ENCODE data around the gene SLC35F3. TPM values are rescaled to one million over a fixed set of nuclear protein-coding genes. Genes with fewer than 3 reads are reported as not detected.

The SLC35F3 gene
- total RNA-seq, 1 donor from 2014 or later: not detected

DNA sequence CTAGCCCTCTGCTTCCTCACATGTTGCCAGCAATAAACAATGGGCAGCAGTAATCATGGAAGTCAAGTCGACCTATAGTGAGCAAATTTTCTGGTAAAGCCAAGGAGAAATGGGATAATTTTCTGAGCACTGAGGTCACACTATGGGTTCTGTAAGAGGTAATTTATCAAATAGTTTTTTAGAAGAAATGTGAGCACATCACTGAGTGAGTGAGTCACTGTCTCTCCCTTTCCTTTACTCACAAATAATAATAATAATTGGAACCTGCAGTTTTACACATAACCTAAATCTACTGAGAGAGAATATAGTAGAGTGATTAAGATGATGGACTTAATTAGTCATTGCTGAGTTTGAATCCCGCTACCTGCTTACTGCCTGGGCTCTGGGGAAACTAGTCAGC, 23.6 kb downstream of the SLC35F3 start:
- TF ChIP-seq, protein P1, sequence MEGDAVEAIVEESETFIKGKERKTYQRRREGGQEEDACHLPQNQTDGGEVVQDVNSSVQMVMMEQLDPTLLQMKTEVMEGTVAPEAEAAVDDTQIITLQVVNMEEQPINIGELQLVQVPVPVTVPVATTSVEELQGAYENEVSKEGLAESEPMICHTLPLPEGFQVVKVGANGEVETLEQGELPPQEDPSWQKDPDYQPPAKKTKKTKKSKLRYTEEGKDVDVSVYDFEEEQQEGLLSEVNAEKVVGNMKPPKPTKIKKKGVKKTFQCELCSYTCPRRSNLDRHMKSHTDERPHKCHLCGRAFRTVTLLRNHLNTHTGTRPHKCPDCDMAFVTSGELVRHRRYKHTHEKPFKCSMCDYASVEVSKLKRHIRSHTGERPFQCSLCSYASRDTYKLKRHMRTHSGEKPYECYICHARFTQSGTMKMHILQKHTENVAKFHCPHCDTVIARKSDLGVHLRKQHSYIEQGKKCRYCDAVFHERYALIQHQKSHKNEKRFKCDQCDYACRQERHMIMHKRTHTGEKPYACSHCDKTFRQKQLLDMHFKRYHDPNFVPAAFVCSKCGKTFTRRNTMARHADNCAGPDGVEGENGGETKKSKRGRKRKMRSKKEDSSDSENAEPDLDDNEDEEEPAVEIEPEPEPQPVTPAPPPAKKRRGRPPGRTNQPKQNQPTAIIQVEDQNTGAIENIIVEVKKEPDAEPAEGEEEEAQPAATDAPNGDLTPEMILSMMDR (IDR thresholded peaks at IDR 0.05): no peak
- ChIA-PET POLR2A (no interaction called here), CTCF (no interaction called here)
- DNase-seq (no peak), ATAC-seq (ENCODE audit: low read depth) (no peak)
- Mint-ChIP-seq H3K27me3 (peaks cover 4% of the 10 kb centered on the region), H3K4me3 (no peak overlapping the region), H3K36me3 (ENCODE audit: low read depth) (no peaks in the 10 kb centered on the region), H3K4me1 (no peaks in the 10 kb centered on the region), H3K27ac (no peak overlapping the region), H3K9me3 (peaks cover 2% of the 10 kb centered on the region)
- intact Hi-C loops (cut with micrococcal nuclease): no loop called here

DNA sequence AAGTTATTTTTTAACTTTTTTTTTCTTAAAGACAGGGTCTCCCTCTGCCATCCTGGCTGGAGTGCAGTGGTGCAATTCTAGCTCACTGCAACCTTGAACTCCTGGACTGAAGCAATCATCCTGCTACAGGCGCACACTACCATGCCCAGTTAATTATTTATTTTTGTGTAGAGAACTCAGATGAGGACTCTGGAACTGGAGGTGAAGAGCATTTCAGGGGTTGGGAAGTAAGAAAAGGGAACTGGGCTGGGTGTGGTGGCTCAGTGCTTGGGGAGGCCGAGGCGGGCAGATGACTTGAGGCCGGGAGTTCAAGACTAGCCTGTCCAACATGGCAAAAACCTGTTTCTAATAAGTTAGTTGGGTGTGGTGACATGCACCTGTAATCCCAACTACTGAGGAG, 28.9 kb downstream of the SLC35F3 start:
- no peak overlapping the region for H3K4me3 Mint-ChIP-seq
- no peaks in the 10 kb centered on the region for H3K9me3 Mint-ChIP-seq
- CTCF ChIA-PET: no interaction called here

DNA sequence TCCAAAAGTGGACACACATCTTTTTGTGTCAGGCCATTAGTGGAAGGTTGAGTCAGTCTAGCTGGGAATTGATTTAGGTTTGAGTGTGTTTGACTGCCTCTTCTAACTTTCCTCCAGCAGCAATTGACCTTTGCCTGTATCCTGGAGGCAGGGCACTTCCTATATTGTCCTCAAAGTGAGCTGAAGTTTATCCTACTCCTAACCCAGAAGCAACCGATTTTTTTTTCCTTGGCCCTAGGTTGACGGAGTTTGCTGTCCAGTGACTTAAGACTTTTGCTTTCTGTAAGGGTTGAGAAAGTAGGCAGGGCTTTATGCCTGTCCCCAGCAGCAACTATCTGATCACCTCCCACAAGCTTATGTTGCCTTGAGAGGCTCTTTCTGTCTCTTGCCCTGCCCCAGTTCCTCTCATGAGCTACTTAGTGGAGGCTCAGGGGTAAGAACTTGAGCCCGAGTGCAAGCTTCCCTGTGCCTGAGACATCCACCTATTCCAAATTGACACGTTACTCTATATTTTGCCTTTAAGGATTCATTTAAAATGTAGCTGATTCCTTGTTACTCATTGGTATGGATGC, 30.9 kb downstream of the SLC35F3 start:
- Mint-ChIP-seq H3K9me3 (no peaks in the 10 kb centered on the region), H3K4me1 (no peaks in the 10 kb centered on the region), H3K27ac (no peak overlapping the region), H3K36me3 (ENCODE audit: low read depth) (no peaks in the 10 kb centered on the region), H3K27me3 (no peaks in the 10 kb centered on the region), H3K4me3 (no peak overlapping the region)
- TF ChIP-seq, protein P1 (IDR thresholded peaks at IDR 0.05): no peak
- ATAC-seq (ENCODE audit: low read depth) (no peak), DNase-seq (no peak)
- ChIA-PET CTCF (no interaction called here), POLR2A (no interaction called here)
- intact Hi-C loops (cut with micrococcal nuclease): no loop called here

More for the DNA sequence above, 28.9 kb downstream of the SLC35F3 start:
- Mint-ChIP-seq H3K27ac (no peak overlapping the region), H3K4me1 (no peaks in the 10 kb centered on the region), H3K36me3 (ENCODE audit: low read depth) (no peaks in the 10 kb centered on the region), H3K27me3 (no peaks in the 10 kb centered on the region)
- intact Hi-C loops (cut with micrococcal nuclease): no loop called here
- POLR2A ChIA-PET: no interaction called here
- no peak for DNase-seq
- TF ChIP-seq, protein P1 (IDR thresholded peaks at IDR 0.05): no peak
- no peak for ATAC-seq (ENCODE audit: low read depth)

DNA sequence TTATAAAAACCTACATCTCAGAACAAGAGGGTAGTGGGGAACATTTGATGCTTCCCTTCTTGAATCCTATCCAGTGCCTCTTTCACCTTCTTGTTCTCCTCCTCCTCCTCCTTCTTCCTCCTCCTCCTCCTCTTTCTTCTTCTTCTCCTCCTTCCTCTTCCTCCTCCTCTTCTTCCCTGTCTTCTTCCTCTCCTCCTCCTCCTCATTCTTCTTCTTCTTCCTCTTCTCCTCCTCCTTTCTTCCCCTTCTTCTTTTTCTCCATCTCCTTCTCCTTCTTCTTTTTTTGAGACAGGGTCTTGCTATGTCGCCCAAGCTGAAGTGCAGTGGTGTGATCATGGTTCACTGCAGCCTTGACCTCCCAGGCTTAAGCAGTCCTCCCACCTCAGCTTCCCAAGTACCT, 31.9 kb downstream of the SLC35F3 start:
- H3K4me3 Mint-ChIP-seq: no peak overlapping the region
- no peaks in the 10 kb centered on the region for H3K4me1 Mint-ChIP-seq
- ChIA-PET POLR2A (no interaction called here), CTCF (no interaction called here)
- no peaks in the 10 kb centered on the region for H3K36me3 Mint-ChIP-seq (ENCODE audit: low read depth)
- DNase-seq (no peak), ATAC-seq (ENCODE audit: low read depth) (no peak)
- intact Hi-C loops (cut with micrococcal nuclease): no loop called here
- H3K27me3 Mint-ChIP-seq: no peaks in the 10 kb centered on the region
- TF ChIP-seq, protein P1 (IDR thresholded peaks at IDR 0.05): no peak
- H3K9me3 Mint-ChIP-seq: no peaks in the 10 kb centered on the region
- H3K27ac Mint-ChIP-seq: no peak overlapping the region

DNA sequence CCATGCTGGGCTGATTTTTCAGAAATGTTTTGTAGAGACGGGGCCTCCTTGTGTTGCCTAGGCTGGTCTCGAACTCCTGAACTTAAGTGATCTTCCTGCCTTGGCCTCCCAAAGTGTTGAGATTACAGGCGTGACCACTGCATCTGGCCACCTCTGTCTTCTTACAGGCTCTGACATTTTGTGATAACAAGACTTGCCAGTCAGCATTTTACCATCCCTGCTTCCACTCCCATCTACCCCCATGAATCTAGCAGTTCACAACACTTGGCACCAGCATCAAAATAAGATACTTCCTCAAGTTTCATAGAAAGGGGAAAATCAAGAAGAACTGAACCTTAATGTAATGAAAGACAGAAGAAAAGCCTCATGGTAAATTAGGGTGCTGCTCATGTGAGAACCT, 32.4 kb downstream of the SLC35F3 start:
- TF ChIP-seq, protein P1 (IDR thresholded peaks at IDR 0.05): no peak
- ATAC-seq (ENCODE audit: low read depth): no peak
- DNase-seq: no peak
- no peak overlapping the region for H3K27ac Mint-ChIP-seq
- H3K9me3 Mint-ChIP-seq: no peaks in the 10 kb centered on the region
- no peaks in the 10 kb centered on the region for H3K27me3 Mint-ChIP-seq
- no peaks in the 10 kb centered on the region for H3K4me1 Mint-ChIP-seq
- ChIA-PET POLR2A (no interaction called here), CTCF (no interaction called here)
- no peaks in the 10 kb centered on the region for H3K36me3 Mint-ChIP-seq (ENCODE audit: low read depth)
- no peak overlapping the region for H3K4me3 Mint-ChIP-seq
- intact Hi-C loops (cut with micrococcal nuclease): no loop called here
